Esophagus muscularis mucosa (tissue), 4 donors: ENCODE data around the gene SPATA7. TPM values are rescaled to one million over a fixed set of nuclear protein-coding genes. Genes with fewer than 3 reads are reported as not detected.
A peak's percentile ranks its signal among the peaks of the same experiment; 100 is the strongest.

Source experiments
- DNase-seq: peaks from one replicate; pipeline ENCODE4 v3.0.0-alpha.2; 2017; ENCODE audit errors: extremely low spot score
- H3K27ac ChIP-seq, 4 donors: fragments of 200-600 bp; sonication (generic); replicated peaks in 1 of 4; 1 replicate in 3 of 4; 2 replicates in 1 of 4; pipeline ENCODE4 v1.5.1; 2016 to 2019; ENCODE audit warnings: mild to moderate bottlenecking in 1 of 4
- H3K27me3 ChIP-seq, 4 donors: fragments of 200-600 bp; sonication (generic); one replicate each; pipeline versions ENCODE4 v1.5.1 to v1.6.0; 2016 to 2019
- H3K36me3 ChIP-seq, 4 donors: fragments of 200-600 bp; sonication (generic); one replicate each; pipeline ENCODE4 v1.5.1; 2016 to 2019
- H3K4me1 ChIP-seq, 4 donors: fragments of 200-600 bp; sonication (generic); one replicate each; pipeline ENCODE4 v1.5.1; 2016 to 2019
- H3K4me3 ChIP-seq, 4 donors: fragments of 200-600 bp; sonication (generic); 1 replicate in 2 of 4; 2 replicates in 2 of 4; pipeline ENCODE4 v1.5.1; 2016 to 2019; ENCODE audit warnings: mild to moderate bottlenecking in 4 of 4, moderate library complexity in 1 of 4
- H3K9me3 ChIP-seq, 4 donors: fragments of 200-600 bp; sonication (generic); 1 replicate in 3 of 4; 2 replicates in 1 of 4; pipeline ENCODE4 v1.5.1; 2016 to 2019
- CTCF ChIP-seq, 3 experiments: fragments of 200-600 bp in 2 of 3; fragments of 450-650 bp in 1 of 3; sonication (generic) in 2 of 3; IDR thresholded peaks; one replicate each; pipeline ENCODE4 v1.5.1; 2017 to 2019; ENCODE audit warnings: antibody characterized with exemption in 3 of 3, mild to moderate bottlenecking in 2 of 3, moderate library complexity in 1 of 3
- EP300 ChIP-seq: sonication (generic); formaldehyde crosslinking; IDR thresholded peaks from one replicate; pipeline ENCODE4 v1.6.1; 2017; ENCODE audit warnings: antibody characterized with exemption
- POLR2A ChIP-seq: fragments of 450-650 bp; IDR thresholded peaks from one replicate; pipeline ENCODE4 v1.6.1; 2017; ENCODE audit warnings: antibody characterized with exemption, moderate library complexity, mild to moderate bottlenecking, low read depth
- POLR2AphosphoS5 ChIP-seq, 2 donors: sonication (generic); formaldehyde crosslinking; IDR thresholded peaks; one replicate each; pipeline ENCODE4 v1.6.1; 2017; ENCODE audit warnings: antibody characterized with exemption in 2 of 2
- WGBS: methylation state at CpG from one replicate; pipeline ENCODE4 v1.1.5; 2018; 5-methylcytosine and 5-hydroxymethylcytosine counted together
- intact Hi-C: fragments of 100-400 bp; cut with DNase I; formaldehyde crosslinking; loops from one replicate; pipeline ENCODE4 v1.15.1; 2023
- total RNA-seq, 4 donors: library from RNA; depleted of rRNA; stranded (reverse); fragments of >200 nt; gene quantifications; one replicate each; pipeline versions ENCODE4 v1.1.0 to v1.2.1, GENCODE V29; 2016

The SPATA7 gene
- total RNA-seq, 4 donors from 2014 or later = 16.2 to 34.5 (median 20.4) TPM

- Histone ChIP-seq H3K36me3 (peaks cover 21 to 91% (median 68%) of the 10 kb centered on the region in 4 donors), H3K4me3 (no peak overlapping the region), H3K9me3 (no peaks in the 10 kb centered on the region), H3K27me3 (no peaks in the 10 kb centered on the region), H3K4me1 (peaks cover 4 to 10% (median 7%) of the 10 kb centered on the region in 4 donors), H3K27ac (no peak overlapping the region)
- 93% methylated on average over 6 of the region's 6 CpGs for WGBS
- intact Hi-C loops = no loop called here
- TF ChIP-seq POLR2AphosphoS5 (IDR thresholded peaks at IDR 0.05) (no peak), POLR2A (no peak), EP300 (no peak), CTCF (IDR thresholded peaks at IDR 0.05) (no peak)
- peak; percentile 29 for DNase-seq
Observed at GRCh38 chr14:88477513-88478250, 92.2 kb downstream of the SPATA7 start.

GRCh38 chr14:88478931-88479330 is 93.5 kb downstream of the SPATA7 start:
- peaks cover 21 to 91% (median 68%) of the 10 kb centered on the region in 4 donors for H3K36me3 ChIP-seq
- TF ChIP-seq POLR2AphosphoS5 (IDR thresholded peaks at IDR 0.05) (no peak), EP300 (no peak)

GRCh38 chr14:88479574-88479987 is 94.1 kb downstream of the SPATA7 start:
- Histone ChIP-seq H3K36me3 (peaks cover 23 to 97% (median 72%) of the 10 kb centered on the region in 4 donors), H3K4me1 (peaks cover 4 to 10% (median 7%) of the 10 kb centered on the region in 4 donors), H3K4me3 (no peak overlapping the region), H3K9me3 (no peaks in the 10 kb centered on the region), H3K27me3 (no peaks in the 10 kb centered on the region), H3K27ac (no peak overlapping the region)
- intact Hi-C loops = no loop called here
- TF ChIP-seq POLR2AphosphoS5 (IDR thresholded peaks at IDR 0.05) = no peak
- TF ChIP-seq POLR2A = no peak
- no peak for TF ChIP-seq CTCF (IDR thresholded peaks at IDR 0.05)
- no peak for TF ChIP-seq EP300
- DNase-seq = no peak
- WGBS = no CpG with 5 or more reads among the region's 40 CpGs

More at GRCh38 chr14:88478931-88479330, 93.5 kb downstream of the SPATA7 start:
- Histone ChIP-seq H3K27me3 (no peaks in the 10 kb centered on the region), H3K4me3 (no peak overlapping the region), H3K4me1 (peaks cover 4 to 10% (median 7%) of the 10 kb centered on the region in 4 donors), H3K9me3 (no peaks in the 10 kb centered on the region), H3K27ac (no peak overlapping the region)
- intact Hi-C loops = no loop called here
- WGBS = 91% methylated on average over 35 of the region's 36 CpGs
- DNase-seq = no peak

- no peaks in the 10 kb centered on the region for H3K27me3 ChIP-seq
- no peak overlapping the region for H3K4me3 ChIP-seq
- WGBS = 80% methylated on average over 2 of the region's 2 CpGs
- TF ChIP-seq CTCF (IDR thresholded peaks at IDR 0.05) (no peak), POLR2A (no peak), POLR2AphosphoS5 (IDR thresholded peaks at IDR 0.05) (no peak), EP300 (no peak)
- H3K9me3 ChIP-seq = no peaks in the 10 kb centered on the region
- DNase-seq = no peak
- H3K36me3 ChIP-seq = peaks cover 27 to 90% (median 70%) of the 10 kb centered on the region in 4 donors
- peaks cover 4 to 10% (median 7%) of the 10 kb centered on the region in 4 donors for H3K4me1 ChIP-seq
- H3K27ac ChIP-seq = no peak overlapping the region
- intact Hi-C loops = no loop called here
Observed at GRCh38 chr14:88481059-88481458, 95.6 kb downstream of the SPATA7 start.

GRCh38 chr14:88481794-88482193 is 96.3 kb downstream of the SPATA7 start:
- intact Hi-C loops = no loop called here
- H3K4me3 ChIP-seq = no peak overlapping the region
- H3K9me3 ChIP-seq = no peaks in the 10 kb centered on the region
- H3K36me3 ChIP-seq = peaks cover 27 to 82% (median 66%) of the 10 kb centered on the region in 4 donors
- TF ChIP-seq POLR2AphosphoS5 (IDR thresholded peaks at IDR 0.05) = no peak
- no peak for TF ChIP-seq EP300
- no peak for TF ChIP-seq POLR2A
- no peak for TF ChIP-seq CTCF (IDR thresholded peaks at IDR 0.05)
- WGBS = 76% methylated on average over 5 of the region's 7 CpGs
- H3K27ac ChIP-seq = no peak overlapping the region
- H3K4me1 ChIP-seq = peaks cover 4 to 10% (median 7%) of the 10 kb centered on the region in 4 donors
- H3K27me3 ChIP-seq = no peaks in the 10 kb centered on the region
- DNase-seq = no peak
